A549 (cell line): Measurements from ENCODE around the gene RAB3B.

Experiments
- CBX2 ChIP-seq: fragments of 200-600 bp; sonication (generic); IDR thresholded peaks from 2 replicates; pipeline ENCODE4 v1.6.1; 2016; ENCODE audit warnings: low read depth, mild to moderate bottlenecking, borderline replicate concordance
- EP300 ChIP-seq, 2 experiments: fragments of >200 bp; sonication (Bioruptor Twin); formaldehyde crosslinking; IDR thresholded peaks; 2 replicates in 1 of 2; 3 replicates in 1 of 2; pipeline ENCODE4 v1.6.1; 2016 to 2017
- HDAC2 ChIP-seq: fragments of 200-600 bp; sonication (generic); IDR thresholded peaks from 2 replicates; pipeline ENCODE4 v1.6.1; 2016
- HOXA7 ChIP-seq: fragments of 250-450 bp; sonication (Bioruptor Pico); IDR thresholded peaks from 2 replicates; pipeline ENCODE4 v1.5.0; 2020; ENCODE audit warnings: mild to moderate bottlenecking, moderate library complexity
- HOXB5 ChIP-seq: fragments of 250-450 bp; sonication (Bioruptor Pico); IDR thresholded peaks from 2 replicates; pipeline ENCODE4 v1.5.0; 2020; ENCODE audit warnings: mild to moderate bottlenecking, moderate library complexity
- NR3C1 ChIP-seq: fragments of >200 bp; sonication (Bioruptor Twin); formaldehyde crosslinking; IDR thresholded peaks from 3 replicates; pipeline ENCODE4 v1.6.1; 2017
- POLR2A ChIP-seq: IDR thresholded peaks from 2 replicates; pipeline ENCODE4 v1.6.1; 2012; ENCODE audit warnings: mild to moderate bottlenecking, low read length
- RAD21 ChIP-seq, 2 experiments: fragments of >200 bp in 1 of 2; sonication (Bioruptor Twin) in 1 of 2; formaldehyde crosslinking in 1 of 2; IDR thresholded peaks in 1 of 2; conservative IDR thresholded peaks in 1 of 2; 2 replicates in 1 of 2; 3 replicates in 1 of 2; pipeline ENCODE4 v1.6.1; 2012 to 2018; ENCODE audit warnings: inconsistent platforms in 1 of 2
- RCOR1 ChIP-seq: fragments of 150-350 bp; IDR thresholded peaks from 2 replicates; pipeline ENCODE4 v1.6.1; 2014; ENCODE audit warnings: antibody characterized with exemption, low read length, low read depth
- SMC3 ChIP-seq: fragments of >200 bp; sonication (Bioruptor Twin); formaldehyde crosslinking; IDR thresholded peaks from 3 replicates; pipeline ENCODE4 v1.6.1; 2018; ENCODE audit warnings: inconsistent platforms
- TF ChIP-seq, protein P1 (sequence below): fragments of >200 bp; sonication (Bioruptor Twin); formaldehyde crosslinking; IDR thresholded peaks from 3 replicates; pipeline ENCODE4 v1.5.1; 2016
- TF ChIP-seq, protein P2 (sequence below): fragments of 250-450 bp; sonication (Bioruptor Pico); IDR thresholded peaks from 2 replicates; pipeline ENCODE4 v1.5.0; 2021; ENCODE audit warnings: mild to moderate bottlenecking, moderate library complexity, borderline replicate concordance
- TF ChIP-seq, protein P3 (sequence below): fragments of 200-600 bp; sonication (generic); IDR thresholded peaks from 2 replicates; pipeline ENCODE4 v1.6.1; 2016; ENCODE audit warnings: antibody characterized with exemption, mild to moderate bottlenecking, moderate library complexity
- TF ChIP-seq, protein P4 (sequence below): fragments of 450-650 bp; IDR thresholded peaks from 2 replicates; pipeline ENCODE4 v1.6.1; 2014; ENCODE audit warnings: antibody characterized with exemption

DNA sequence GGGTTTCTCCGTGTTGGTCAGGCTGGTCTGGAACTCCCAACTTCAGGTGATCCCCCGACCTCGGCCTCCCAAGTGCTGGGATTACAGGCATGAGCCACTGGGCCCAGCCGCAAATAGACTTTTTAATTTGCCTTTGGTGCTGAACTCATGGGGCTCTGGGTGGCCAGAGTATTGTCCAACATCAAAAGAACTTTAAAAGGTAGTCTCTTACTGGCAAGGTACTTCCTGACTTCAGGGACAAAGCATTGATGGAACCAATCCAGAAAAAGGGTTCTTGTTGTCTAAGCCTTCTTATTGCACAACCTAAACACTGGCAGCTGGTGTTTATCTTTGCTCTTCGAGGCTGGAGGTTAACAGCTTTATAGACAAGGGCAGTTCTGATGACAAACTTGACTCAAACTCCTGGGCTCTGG is 46.9 kb upstream of the RAB3B start:
- TF ChIP-seq EP300 (IDR thresholded peaks at IDR 0.05), result no peak
- no peak for TF ChIP-seq RAD21 (conservative IDR thresholded peaks at IDR 0.05 in 1 of 2, IDR thresholded peaks at IDR 0.05 in 1 of 2)
- TF ChIP-seq, protein P1, sequence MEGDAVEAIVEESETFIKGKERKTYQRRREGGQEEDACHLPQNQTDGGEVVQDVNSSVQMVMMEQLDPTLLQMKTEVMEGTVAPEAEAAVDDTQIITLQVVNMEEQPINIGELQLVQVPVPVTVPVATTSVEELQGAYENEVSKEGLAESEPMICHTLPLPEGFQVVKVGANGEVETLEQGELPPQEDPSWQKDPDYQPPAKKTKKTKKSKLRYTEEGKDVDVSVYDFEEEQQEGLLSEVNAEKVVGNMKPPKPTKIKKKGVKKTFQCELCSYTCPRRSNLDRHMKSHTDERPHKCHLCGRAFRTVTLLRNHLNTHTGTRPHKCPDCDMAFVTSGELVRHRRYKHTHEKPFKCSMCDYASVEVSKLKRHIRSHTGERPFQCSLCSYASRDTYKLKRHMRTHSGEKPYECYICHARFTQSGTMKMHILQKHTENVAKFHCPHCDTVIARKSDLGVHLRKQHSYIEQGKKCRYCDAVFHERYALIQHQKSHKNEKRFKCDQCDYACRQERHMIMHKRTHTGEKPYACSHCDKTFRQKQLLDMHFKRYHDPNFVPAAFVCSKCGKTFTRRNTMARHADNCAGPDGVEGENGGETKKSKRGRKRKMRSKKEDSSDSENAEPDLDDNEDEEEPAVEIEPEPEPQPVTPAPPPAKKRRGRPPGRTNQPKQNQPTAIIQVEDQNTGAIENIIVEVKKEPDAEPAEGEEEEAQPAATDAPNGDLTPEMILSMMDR, result no peak
- no peak for TF ChIP-seq RCOR1
- TF ChIP-seq, protein P2, sequence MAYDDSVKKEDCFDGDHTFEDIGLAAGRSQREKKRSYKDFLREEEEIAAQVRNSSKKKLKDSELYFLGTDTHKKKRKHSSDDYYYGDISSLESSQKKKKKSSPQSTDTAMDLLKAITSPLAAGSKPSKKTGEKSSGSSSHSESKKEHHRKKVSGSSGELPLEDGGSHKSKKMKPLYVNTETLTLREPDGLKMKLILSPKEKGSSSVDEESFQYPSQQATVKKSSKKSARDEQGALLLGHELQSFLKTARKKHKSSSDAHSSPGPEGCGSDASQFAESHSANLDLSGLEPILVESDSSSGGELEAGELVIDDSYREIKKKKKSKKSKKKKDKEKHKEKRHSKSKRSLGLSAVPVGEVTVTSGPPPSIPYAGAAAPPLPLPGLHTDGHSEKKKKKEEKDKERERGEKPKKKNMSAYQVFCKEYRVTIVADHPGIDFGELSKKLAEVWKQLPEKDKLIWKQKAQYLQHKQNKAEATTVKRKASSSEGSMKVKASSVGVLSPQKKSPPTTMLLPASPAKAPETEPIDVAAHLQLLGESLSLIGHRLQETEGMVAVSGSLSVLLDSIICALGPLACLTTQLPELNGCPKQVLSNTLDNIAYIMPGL (CRISPR knock-in tag), result no peak
- no peak for TF ChIP-seq NR3C1
- TF ChIP-seq, protein P3, sequence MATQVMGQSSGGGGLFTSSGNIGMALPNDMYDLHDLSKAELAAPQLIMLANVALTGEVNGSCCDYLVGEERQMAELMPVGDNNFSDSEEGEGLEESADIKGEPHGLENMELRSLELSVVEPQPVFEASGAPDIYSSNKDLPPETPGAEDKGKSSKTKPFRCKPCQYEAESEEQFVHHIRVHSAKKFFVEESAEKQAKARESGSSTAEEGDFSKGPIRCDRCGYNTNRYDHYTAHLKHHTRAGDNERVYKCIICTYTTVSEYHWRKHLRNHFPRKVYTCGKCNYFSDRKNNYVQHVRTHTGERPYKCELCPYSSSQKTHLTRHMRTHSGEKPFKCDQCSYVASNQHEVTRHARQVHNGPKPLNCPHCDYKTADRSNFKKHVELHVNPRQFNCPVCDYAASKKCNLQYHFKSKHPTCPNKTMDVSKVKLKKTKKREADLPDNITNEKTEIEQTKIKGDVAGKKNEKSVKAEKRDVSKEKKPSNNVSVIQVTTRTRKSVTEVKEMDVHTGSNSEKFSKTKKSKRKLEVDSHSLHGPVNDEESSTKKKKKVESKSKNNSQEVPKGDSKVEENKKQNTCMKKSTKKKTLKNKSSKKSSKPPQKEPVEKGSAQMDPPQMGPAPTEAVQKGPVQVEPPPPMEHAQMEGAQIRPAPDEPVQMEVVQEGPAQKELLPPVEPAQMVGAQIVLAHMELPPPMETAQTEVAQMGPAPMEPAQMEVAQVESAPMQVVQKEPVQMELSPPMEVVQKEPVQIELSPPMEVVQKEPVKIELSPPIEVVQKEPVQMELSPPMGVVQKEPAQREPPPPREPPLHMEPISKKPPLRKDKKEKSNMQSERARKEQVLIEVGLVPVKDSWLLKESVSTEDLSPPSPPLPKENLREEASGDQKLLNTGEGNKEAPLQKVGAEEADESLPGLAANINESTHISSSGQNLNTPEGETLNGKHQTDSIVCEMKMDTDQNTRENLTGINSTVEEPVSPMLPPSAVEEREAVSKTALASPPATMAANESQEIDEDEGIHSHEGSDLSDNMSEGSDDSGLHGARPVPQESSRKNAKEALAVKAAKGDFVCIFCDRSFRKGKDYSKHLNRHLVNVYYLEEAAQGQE, result no peak
- TF ChIP-seq SMC3, result no peak
- no peak for TF ChIP-seq CBX2
- no peak for TF ChIP-seq HDAC2
- no peak for TF ChIP-seq POLR2A
- TF ChIP-seq, protein P4, sequence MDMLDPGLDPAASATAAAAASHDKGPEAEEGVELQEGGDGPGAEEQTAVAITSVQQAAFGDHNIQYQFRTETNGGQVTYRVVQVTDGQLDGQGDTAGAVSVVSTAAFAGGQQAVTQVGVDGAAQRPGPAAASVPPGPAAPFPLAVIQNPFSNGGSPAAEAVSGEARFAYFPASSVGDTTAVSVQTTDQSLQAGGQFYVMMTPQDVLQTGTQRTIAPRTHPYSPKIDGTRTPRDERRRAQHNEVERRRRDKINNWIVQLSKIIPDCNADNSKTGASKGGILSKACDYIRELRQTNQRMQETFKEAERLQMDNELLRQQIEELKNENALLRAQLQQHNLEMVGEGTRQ, result no peak
- no peak for TF ChIP-seq HOXB5 (CRISPR knock-in tag)
- no peak for TF ChIP-seq HOXA7 (CRISPR knock-in tag)
